GM12878 (cell line): Measurements from ENCODE around the gene NOTCH4. TPM values are rescaled to one million over a fixed set of nuclear protein-coding genes. Genes with fewer than 3 reads are reported as not detected.

Source experiments
- ATAC-seq: fragments of 200-7000 bp; cut with Tn5 transposase; 3 replicates; pipeline ENCODE4 v1.9.1; 2020; ENCODE audit warnings: mild to moderate bottlenecking, moderate library complexity
- BruUV-seq: library from RNA; stranded (reverse); fragments of 400-500 nt; replicated peaks from 2 replicates; lab custom pipeline; 2021; lab: Mats Ljungman, UMichigan
- CTCF ChIA-PET: fragments of 300-600 bp; sonication (Branson Sonifier 250); formaldehyde crosslinking; extraction: SDS; loops from one replicate; lab custom pipeline; 2021; ENCODE audit warnings: inconsistent platforms; lab: Yijun Ruan, JAX
- POLR2A ChIA-PET: fragments of 350-600 bp; formaldehyde crosslinking; extraction: SDS; loops from one replicate; lab custom pipeline; 2021; ENCODE audit warnings: inconsistent platforms; lab: Charles Lee
- RAD21 ChIA-PET: fragments of 300-600 bp; sonication (Branson Sonifier 250); formaldehyde crosslinking; loops from one replicate; lab custom pipeline; 2023; ENCODE audit warnings: antibody characterized with exemption; ENCODE audit not compliant: unreplicated experiment; lab: Charles Lee
- SMC1A ChIA-PET: fragments of 300-600 bp; sonication (Branson Sonifier 250); formaldehyde crosslinking; loops from one replicate; lab custom pipeline; 2023; ENCODE audit not compliant: unreplicated experiment, uncharacterized antibody; lab: Charles Lee
- DNase-seq: peaks from one replicate; pipeline ENCODE4 v3.0.0-alpha.2; 2011; ENCODE audit warnings: low read depth, low spot score
- FAIRE-seq: peaks from 3 replicates; lab custom pipeline; 2011; peaks lifted over from hg19 to GRCh38; lab: Jason Lieb, UNC
- H2AFZ ChIP-seq: 2 replicates; pipeline ENCODE4 v1.6.0; 2011; ENCODE audit warnings: low read depth, low read length, control low read depth; ENCODE audit not compliant: control insufficient read depth
- H3K27ac ChIP-seq: 2 replicates; pipeline ENCODE4 v1.5.1; 2011; ENCODE audit warnings: control low read depth; ENCODE audit not compliant: control insufficient read depth, insufficient read depth
- H3K27me3 ChIP-seq, 2 experiments: replicated peaks in 1 of 2; 2 replicates each; pipeline versions ENCODE4 v1.6.0 to v1.6.1; 2011; ENCODE audit warnings: low read length in 1 of 2; ENCODE audit not compliant: control insufficient read depth in 2 of 2, insufficient read depth in 2 of 2
- H3K36me3 ChIP-seq, 2 experiments: 2 replicates each; pipeline ENCODE4 v1.5.1; 2011; ENCODE audit warnings: low read length in 1 of 2; ENCODE audit not compliant: control insufficient read depth in 2 of 2, insufficient read depth in 2 of 2
- H3K4me1 ChIP-seq: 2 replicates; pipeline ENCODE4 v1.6.1; 2011; ENCODE audit warnings: mild to moderate bottlenecking, low read length, moderate library complexity, mixed read lengths; ENCODE audit not compliant: control insufficient read depth, insufficient read depth
- H3K4me2 ChIP-seq: 2 replicates; pipeline ENCODE4 v1.6.0; 2011; ENCODE audit warnings: control low read depth; ENCODE audit not compliant: control insufficient read depth, insufficient read depth
- H3K4me3 ChIP-seq: fragments of 200-600 bp; sonication (generic); 2 replicates; pipeline ENCODE4 v1.5.1; 2016
- H3K79me2 ChIP-seq: 2 replicates; pipeline ENCODE4 v1.6.0; 2011; ENCODE audit warnings: low read length; ENCODE audit not compliant: control insufficient read depth, insufficient read depth
- H3K9ac ChIP-seq: 2 replicates; pipeline ENCODE4 v1.8.0; 2011; ENCODE audit warnings: low read length, control low read depth, mixed read lengths; ENCODE audit not compliant: control insufficient read depth, insufficient read depth
- H3K9me3 ChIP-seq: replicated peaks from 3 replicates; pipeline ENCODE4 v1.5.1; 2011; ENCODE audit warnings: mild to moderate bottlenecking, low read length; ENCODE audit not compliant: control insufficient read depth, insufficient read depth
- H4K20me1 ChIP-seq: 2 replicates; pipeline ENCODE4 v1.6.0; 2011; ENCODE audit not compliant: control insufficient read depth, insufficient read depth
- ASH2L ChIP-seq: fragments of 300-600, 200-600 bp; sonication (generic); IDR thresholded peaks from 2 replicates; pipeline ENCODE4 v1.6.1; 2017; ENCODE audit warnings: low read depth, mild to moderate bottlenecking, borderline replicate concordance
- ATF7 ChIP-seq: fragments of 450-650 bp; IDR thresholded peaks from 2 replicates; pipeline ENCODE4 v1.6.1; 2016; ENCODE audit warnings: low read depth, mild to moderate bottlenecking
- BMI1 ChIP-seq: fragments of 450-650 bp; IDR thresholded peaks from 2 replicates; pipeline ENCODE4 v1.6.1; 2016; ENCODE audit warnings: mild to moderate bottlenecking, moderate library complexity, borderline replicate concordance
- CEBPZ ChIP-seq: fragments of 150-350 bp; IDR thresholded peaks from 2 replicates; pipeline ENCODE4 v1.6.1; 2016; ENCODE audit warnings: low read depth, low read length
- CTCF ChIP-seq, 3 experiments: IDR thresholded peaks in 2 of 3; conservative IDR thresholded peaks in 1 of 3; 2 replicates each; pipeline ENCODE4 v1.5.1; 2011; ENCODE audit warnings: low read depth in 3 of 3, low read length in 3 of 3, mild to moderate bottlenecking in 3 of 3, control low read depth in 2 of 3, moderate library complexity in 2 of 3, inconsistent platforms in 1 of 3, mixed read lengths in 1 of 3; ENCODE audit not compliant: control insufficient read depth in 2 of 3, insufficient read depth in 1 of 3; ENCODE audit errors: extremely low read depth in 1 of 3
- E2F4 ChIP-seq: IDR thresholded peaks from 2 replicates; pipeline ENCODE4 v1.6.1; 2012; ENCODE audit warnings: low read depth, low read length, improper control_type of control experiment
- EED ChIP-seq: sonication (generic); IDR thresholded peaks from 2 replicates; pipeline ENCODE4 v1.6.1; 2016; ENCODE audit warnings: antibody characterized with exemption, low read depth
- HSF1 ChIP-seq: fragments of 150-350 bp; IDR thresholded peaks from 2 replicates; pipeline ENCODE4 v1.6.1; 2014; ENCODE audit warnings: mild to moderate bottlenecking, low read depth, low read length
- IKZF2 ChIP-seq, 2 experiments: fragments of 450-650 bp; IDR thresholded peaks; 2 replicates each; pipeline ENCODE4 v1.6.1; 2017; ENCODE audit warnings: mild to moderate bottlenecking in 2 of 2, moderate library complexity in 2 of 2
- MYC ChIP-seq: IDR thresholded peaks from 2 replicates; pipeline ENCODE4 v1.6.1; 2011; ENCODE audit warnings: mild to moderate bottlenecking, low read length, moderate library complexity, inconsistent platforms; ENCODE audit not compliant: insufficient read depth, insufficient replicate concordance, insufficient read length, severe bottlenecking
- NFXL1 ChIP-seq: fragments of 450-650 bp; IDR thresholded peaks from 2 replicates; pipeline ENCODE4 v1.6.1; 2017; ENCODE audit warnings: antibody characterized with exemption, mild to moderate bottlenecking, borderline replicate concordance
- POU2F2 ChIP-seq: IDR thresholded peaks from 3 replicates; pipeline ENCODE4 v1.6.1; 2011; ENCODE audit warnings: low read depth, mild to moderate bottlenecking, low read length, borderline replicate concordance
- SMARCA5 ChIP-seq: fragments of 450-650 bp; IDR thresholded peaks from 2 replicates; pipeline ENCODE4 v1.6.1; 2017; ENCODE audit warnings: mild to moderate bottlenecking
- SPI1 ChIP-seq: IDR thresholded peaks from 2 replicates; pipeline ENCODE4 v1.6.1; 2011; ENCODE audit warnings: low read depth, mild to moderate bottlenecking, low read length, moderate library complexity, borderline replicate concordance; ENCODE audit not compliant: insufficient read depth
- ZNF217 ChIP-seq: fragments of 450-650 bp; IDR thresholded peaks from 2 replicates; pipeline ENCODE4 v1.6.1; 2017; ENCODE audit warnings: antibody characterized with exemption, mild to moderate bottlenecking
- ZNF24 ChIP-seq: fragments of 450-650 bp; IDR thresholded peaks from 2 replicates; pipeline ENCODE4 v1.6.1; 2017; ENCODE audit warnings: antibody characterized with exemption, mild to moderate bottlenecking
- WGBS: methylation state at CpG from one replicate; pipeline ENCODE4 v1.1.6; 2016; ENCODE audit warnings: low lambda C conversion rate; ENCODE audit not compliant: insufficient replicate concordance, insufficient coverage; ENCODE audit errors: missing lambda C conversion rate; 5-methylcytosine and 5-hydroxymethylcytosine counted together
- in situ Hi-C: fragments of 300-500 bp; cut with MboI; formaldehyde crosslinking; loops from 9 replicates; pipeline ENCODE4 v1.14.3; 2018; ENCODE audit warnings: mixed read lengths
- intact Hi-C: fragments of 100-400 bp; cut with micrococcal nuclease; formaldehyde crosslinking; loops from one replicate; pipeline ENCODE4 v1.14.2; 2022; ENCODE audit not compliant: unreplicated experiment
- polyA plus RNA-seq, 11 experiments: library from polyadenylated mRNA; depleted of rRNA in 4 of 11; unstranded in 6 of 11; stranded (reverse) in 5 of 11; fragments of >200 nt; fragmentation: Nextera tagmentation in 4 of 11; fragmentation: Illumina TruSeq in 1 of 11; extraction: Ambion mirVana in 4 of 11; extraction: Trizol in 1 of 11; gene quantifications; 1 replicate in 1 of 11; 2 replicates in 10 of 11; pipeline versions ENCODE4 v1.2.1 to v1.2.3, GENCODE V29; 2011 to 2016; ENCODE audit warnings: inconsistent platforms in 2 of 11, missing spikeins in 2 of 11, low read depth in 1 of 11
- total RNA-seq, 4 experiments: library from RNA; depleted of rRNA in 3 of 4; stranded (reverse); fragments of >200 nt in 3 of 4; fragmentation: Illumina TruSeq in 1 of 4; extraction: Trizol in 1 of 4; gene quantifications; 2 replicates each; pipeline versions ENCODE4 v1.2.1 to v1.2.3, GENCODE V29; 2013 to 2021

The NOTCH4 gene
- total and polyA plus RNA-seq, 10 of the 15 experiments (the other 5 are each of a cell fraction or from before 2014, with no cell fraction given), result 0.66 to 3.3 (median 1.4) TPM

GRCh38 chr6:32226434-32226833 is 2.6 kb upstream of the NOTCH4 start:
- intact Hi-C loops, result no loop called here
- Histone ChIP-seq H3K36me3 (no peaks in the 10 kb centered on the region), H3K4me3 (0 out of 2 replicates have a peak overlapping the region, but pooled peaks have one; percentile 23), H3K9me3 (no peaks in the 10 kb centered on the region; the same call in 2 of the 3 replicates), H3K9ac (no peak overlapping the region), H3K4me1 (peaks cover 37% of the 10 kb centered on the region), H3K79me2 (no peaks in the 10 kb centered on the region), H3K27me3 (no peaks in the 10 kb centered on the region; a peak in 1 of 4 replicates), H3K4me2 (peak overlapping the region; percentile 59), H4K20me1 (no peaks in the 10 kb centered on the region), H2AFZ (no peak overlapping the region; the same call in 1 of the 2 replicates), H3K27ac (peak overlapping the region; percentile 24; the same call in 1 of the 2 replicates)
- 1% methylated on average over 7 of the region's 7 CpGs for WGBS
- SMC1A ChIA-PET, result interaction anchor here (0.8 to 1.7 kb wide), 3 partner anchors 31 to 466 kb away, joined by 3 to 6 read pairs (median 4); no protein-coding TSS in a partner anchor
- no TSS peak for BruUV-seq
- FAIRE-seq (no peak), ATAC-seq (peak; percentile 69), DNase-seq (no peak)
- RAD21 ChIA-PET, result interaction anchor here (1.1 kb wide), 1 partner anchor 31 kb away, joined by 5 read pairs; no protein-coding TSS in a partner anchor
- in situ Hi-C loops, result no loop called here
- POLR2A ChIA-PET, result no interaction called here
- CTCF ChIA-PET, result interaction anchor here (1.2 kb wide), 1 partner anchor 501 kb away, joined by 4 read pairs; no protein-coding TSS in a partner anchor
- no peak for TF ChIP-seq NFXL1
- TF ChIP-seq ZNF217, result 0 out of 2 replicates have a peak, but pooled peaks have one; percentile 38
- no peak for TF ChIP-seq CEBPZ
- no peak for TF ChIP-seq HSF1
- TF ChIP-seq SPI1, result peak; percentile 43
- TF ChIP-seq IKZF2 (IDR thresholded peaks at IDR 0.05), result 0 out of 4 replicates have a peak, but pooled peaks of 1 of the 2 experiments have one; percentile 9
- TF ChIP-seq E2F4, result no peak
- peak; percentile 42; the same call in 1 of the 3 replicates for TF ChIP-seq POU2F2
- no peak for TF ChIP-seq ASH2L
- no peak for TF ChIP-seq ATF7
- TF ChIP-seq BMI1, result no peak
- no peak for TF ChIP-seq EED
- TF ChIP-seq SMARCA5, result 0 out of 2 replicates have a peak, but pooled peaks have one; percentile 25
- no peak for TF ChIP-seq ZNF24
- no peak for TF ChIP-seq CTCF (IDR thresholded peaks at IDR 0.05 in 2 of 3, conservative IDR thresholded peaks at IDR 0.05 in 1 of 3; ENCODE audit: control insufficient read depth in 2 of 3, extremely low read depth in 1 of 3, insufficient read depth in 1 of 3, low read depth in 3 of 3, low read length in 3 of 3)
- no peak for TF ChIP-seq MYC
